Uterus (tissue), 2 donors: ENCODE measurements around the gene PANK4.

ENCODE experiments used
- CTCF ChIP-seq, 4 experiments: fragments of 200-600 bp in 2 of 4; fragments of 450-650 bp in 2 of 4; sonication (generic) in 2 of 4; IDR thresholded peaks; one replicate each; pipeline ENCODE4 v1.5.1; 2016 to 2019; ENCODE audit warnings: antibody characterized with exemption in 4 of 4, mild to moderate bottlenecking in 2 of 4, moderate library complexity in 1 of 4
- POLR2A ChIP-seq, 2 donors: fragments of 450-650 bp; IDR thresholded peaks; one replicate each; pipeline ENCODE4 v1.6.1; 2016; ENCODE audit warnings: antibody characterized with exemption in 2 of 2, mild to moderate bottlenecking in 1 of 2, moderate library complexity in 1 of 2

DNA sequence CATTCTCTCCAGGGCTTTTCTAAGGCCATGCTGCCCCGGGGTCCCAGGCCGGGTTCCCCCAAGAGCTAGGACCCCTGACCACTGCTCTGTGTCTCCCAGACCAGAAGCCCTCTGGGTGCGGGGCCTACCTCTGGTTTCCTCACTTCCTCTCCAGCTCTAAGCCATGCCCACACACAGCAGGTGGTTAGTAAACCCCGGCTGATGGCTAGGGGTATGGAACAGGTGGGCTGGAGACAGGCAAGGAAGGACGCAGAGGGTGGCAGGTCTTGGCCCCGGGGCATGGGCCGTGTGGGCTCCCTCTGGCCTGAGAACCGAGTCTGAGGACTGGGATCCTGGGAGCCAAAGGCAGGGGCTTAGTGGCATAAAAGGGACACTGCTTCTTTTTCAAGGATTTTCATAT, 66.2 kb downstream of the PANK4 start:
- TF ChIP-seq POLR2A (IDR thresholded peaks at IDR 0.05) (no peak), CTCF (IDR thresholded peaks at IDR 0.05) (no peak)
